Measurements from ENCODE around the gene CBX6.
"Not testable (repeated sequence)": the region's sequence is repeated elsewhere in the genome, so short reads cannot be mapped to it uniquely, and the experiment has no call there.

CBX6 gene

GRCh38 chr22:38860283-38861169, 11.5 kb downstream of the CBX6 start:
- no peak for TF ChIP-seq Cebpa-rat (IDR thresholded peaks at IDR 0.05)
- Histone ChIP-seq H3K4me2 (peak overlapping the region in 7 of 11 experiments; percentile 3 to 55 (median 28); a peak in 9 of 22 replicates), H3K9ac (no peak overlapping the region)

GRCh38 chr22:38859581-38860282, 12.3 kb downstream of the CBX6 start:
- Histone ChIP-seq H3K36me3 (peaks cover 5 to 19% (median 13%) of the 10 kb centered on the region in 11 experiments; a peak in 20 of 22 replicates), H3K9ac (no peak overlapping the region), H4K20me1 (peaks cover 42 to 56% (median 45%) of the 10 kb centered on the region in 11 experiments), H3K27ac (no peak overlapping the region), H3K4me3 (no peak overlapping the region), H3K4me1 (peaks cover 29 to 51% (median 46%) of the 10 kb centered on the region in 10 experiments), H3K4me2 (peak overlapping the region in 1 of 11 experiments; percentile 46; a peak in 2 of 22 replicates), H3K27me3 (no peaks in the 10 kb centered on the region), H3K9me3 (replicated peaks in 1 of 11) (no peaks in the 10 kb centered on the region)
- TF ChIP-seq Cebpa-rat (IDR thresholded peaks at IDR 0.05), result no peak

More at GRCh38 chr22:38860283-38861169, 11.5 kb downstream of the CBX6 start:
- peaks cover 37 to 59% (median 53%) of the 10 kb centered on the region in 10 experiments for H3K4me1 ChIP-seq
- H3K9me3 ChIP-seq (replicated peaks in 1 of 11), result no peaks in the 10 kb centered on the region
- H3K27ac ChIP-seq, result no peak overlapping the region
- H3K27me3 ChIP-seq, result no peaks in the 10 kb centered on the region
- peaks cover 13 to 27% (median 20%) of the 10 kb centered on the region in 11 experiments; a peak in 21 of 22 replicates for H3K36me3 ChIP-seq
- no peak overlapping the region for H3K4me3 ChIP-seq
- peaks cover 50 to 64% (median 53%) of the 10 kb centered on the region in 11 experiments for H4K20me1 ChIP-seq

- H3K9ac ChIP-seq, result no peak overlapping the region
- H4K20me1 ChIP-seq, result peaks cover 30 to 44% (median 33%) of the 10 kb centered on the region in 11 experiments
- peaks cover 16 to 38% (median 35%) of the 10 kb centered on the region in 10 experiments for H3K4me1 ChIP-seq
- no peaks in the 10 kb centered on the region for H3K27me3 ChIP-seq
- no peak for TF ChIP-seq Cebpa-rat (IDR thresholded peaks at IDR 0.05)
- H3K36me3 ChIP-seq, result peaks cover 0 to 11% (median 1%) of the 10 kb centered on the region in 11 experiments; a peak in 8 of 22 replicates
- no peak overlapping the region for H3K4me3 ChIP-seq
- H3K27ac ChIP-seq, result no peak overlapping the region
- no peaks in the 10 kb centered on the region for H3K9me3 ChIP-seq (replicated peaks in 1 of 11)
- no peak overlapping the region for H3K4me2 ChIP-seq
Observed at GRCh38 chr22:38858492-38858891, 13.5 kb downstream of the CBX6 start.

- H4K20me1 ChIP-seq; H3K4me3 ChIP-seq; H3K9me3 ChIP-seq (replicated peaks in 1 of 11); H3K4me1 ChIP-seq; H3K27me3 ChIP-seq; H3K36me3 ChIP-seq; H3K4me2 ChIP-seq; H3K9ac ChIP-seq; H3K27ac ChIP-seq: not testable (repeated sequence)
Observed at GRCh38 chr22:38854476-38854875, 17.5 kb downstream of the CBX6 start.

- H3K27me3 ChIP-seq; H3K4me2 ChIP-seq; H3K4me3 ChIP-seq; H4K20me1 ChIP-seq; H3K27ac ChIP-seq; H3K4me1 ChIP-seq; H3K9ac ChIP-seq; H3K36me3 ChIP-seq; H3K9me3 ChIP-seq (replicated peaks in 1 of 11): not testable (repeated sequence)
Observed at GRCh38 chr22:38853883-38854282, 18.1 kb downstream of the CBX6 start.

GRCh38 chr22:38853196-38853651, 18.8 kb downstream of the CBX6 start:
- no peak overlapping the region for H3K4me3 ChIP-seq
- H3K27ac ChIP-seq, result no peak overlapping the region
- no peak overlapping the region for H3K4me2 ChIP-seq
- no peak for TF ChIP-seq Cebpa-rat (IDR thresholded peaks at IDR 0.05)
- no peak overlapping the region for H3K9ac ChIP-seq
- 0 out of 22 replicates have a peak, but pooled peaks cover 0 to 8% (median 0%) of the 10 kb centered on the region in 11 experiments for H3K27me3 ChIP-seq
- H3K9me3 ChIP-seq (replicated peaks in 1 of 11), result no peaks in the 10 kb centered on the region
- peaks cover 0 to 10% (median 0%) of the 10 kb centered on the region in 10 experiments; a peak in 4 of 20 replicates for H3K4me1 ChIP-seq
- no peaks in the 10 kb centered on the region; a peak in 2 of 22 replicates for H4K20me1 ChIP-seq
- no peaks in the 10 kb centered on the region for H3K36me3 ChIP-seq

GRCh38 chr22:38852522-38852921, 19.5 kb downstream of the CBX6 start:
- Histone ChIP-seq H3K9me3 (replicated peaks in 1 of 11) (no peaks in the 10 kb centered on the region), H3K4me3 (no peak overlapping the region), H3K27ac (no peak overlapping the region), H3K27me3 (0 out of 22 replicates have a peak, but pooled peaks cover 0 to 8% (median 0%) of the 10 kb centered on the region in 11 experiments), H3K4me1 (peaks cover 0 to 10% (median 0%) of the 10 kb centered on the region in 10 experiments; a peak in 4 of 20 replicates), H4K20me1 (peaks cover 0 to 5% (median 0%) of the 10 kb centered on the region in 11 experiments; a peak in 2 of 22 replicates), H3K36me3 (no peaks in the 10 kb centered on the region), H3K4me2 (no peak overlapping the region), H3K9ac (no peak overlapping the region)
- no peak for TF ChIP-seq Cebpa-rat (IDR thresholded peaks at IDR 0.05)

GRCh38 chr22:38850941-38851849, 20.8 kb downstream of the CBX6 start:
- Histone ChIP-seq H4K20me1 (peaks cover 0 to 5% (median 0%) of the 10 kb centered on the region in 11 experiments; a peak in 2 of 22 replicates), H3K4me1 (peaks cover 0 to 10% (median 0%) of the 10 kb centered on the region in 10 experiments; a peak in 4 of 20 replicates), H3K9ac (no peak overlapping the region), H3K36me3 (no peaks in the 10 kb centered on the region), H3K4me2 (no peak overlapping the region), H3K9me3 (replicated peaks in 1 of 11) (no peaks in the 10 kb centered on the region), H3K27me3 (0 out of 22 replicates have a peak, but pooled peaks cover 0 to 8% (median 0%) of the 10 kb centered on the region in 11 experiments), H3K27ac (no peak overlapping the region), H3K4me3 (no peak overlapping the region)
- no peak for TF ChIP-seq Cebpa-rat (IDR thresholded peaks at IDR 0.05)

All from BLaER1 treated with 17β-estradiol and CSF1 and Interleukin-3, amounts not matched to agents 10 nM and 100 nM (cell line).